ENCODE data around the gene MYLK. TPM values are rescaled to one million over a fixed set of nuclear protein-coding genes. Genes with fewer than 3 reads are reported as not detected.

Gene MYLK
- total RNA-seq, 4 donors from 2014 or later: 24.6 to 47.0 (median 39.2) TPM

DNA sequence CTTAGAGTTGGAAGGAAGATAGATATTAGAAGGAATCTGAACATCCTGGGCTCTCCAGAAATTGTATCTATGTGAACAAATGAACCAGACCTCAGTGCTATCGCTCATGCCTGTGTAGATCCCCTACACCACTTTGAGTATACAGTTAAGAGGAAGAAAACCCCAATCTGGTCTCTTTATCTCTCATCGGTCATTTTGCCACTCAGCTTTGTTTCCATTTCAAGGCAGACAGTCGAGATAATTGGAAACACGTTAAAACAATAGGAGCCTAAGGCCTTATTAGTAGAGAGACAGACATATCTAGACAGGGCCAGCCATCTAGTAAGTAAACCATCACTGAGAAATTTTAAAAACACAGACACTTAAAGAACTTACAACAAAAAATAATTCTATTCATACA, 101.6 kb downstream of the MYLK start:
- WGBS: 44% methylated on average over 4 of the region's 4 CpGs
- H3K4me1 ChIP-seq: peaks cover 4% of the 10 kb centered on the region
- TF ChIP-seq POLR2AphosphoS5 (IDR thresholded peaks at IDR 0.05): no peak
- TF ChIP-seq, protein P1, sequence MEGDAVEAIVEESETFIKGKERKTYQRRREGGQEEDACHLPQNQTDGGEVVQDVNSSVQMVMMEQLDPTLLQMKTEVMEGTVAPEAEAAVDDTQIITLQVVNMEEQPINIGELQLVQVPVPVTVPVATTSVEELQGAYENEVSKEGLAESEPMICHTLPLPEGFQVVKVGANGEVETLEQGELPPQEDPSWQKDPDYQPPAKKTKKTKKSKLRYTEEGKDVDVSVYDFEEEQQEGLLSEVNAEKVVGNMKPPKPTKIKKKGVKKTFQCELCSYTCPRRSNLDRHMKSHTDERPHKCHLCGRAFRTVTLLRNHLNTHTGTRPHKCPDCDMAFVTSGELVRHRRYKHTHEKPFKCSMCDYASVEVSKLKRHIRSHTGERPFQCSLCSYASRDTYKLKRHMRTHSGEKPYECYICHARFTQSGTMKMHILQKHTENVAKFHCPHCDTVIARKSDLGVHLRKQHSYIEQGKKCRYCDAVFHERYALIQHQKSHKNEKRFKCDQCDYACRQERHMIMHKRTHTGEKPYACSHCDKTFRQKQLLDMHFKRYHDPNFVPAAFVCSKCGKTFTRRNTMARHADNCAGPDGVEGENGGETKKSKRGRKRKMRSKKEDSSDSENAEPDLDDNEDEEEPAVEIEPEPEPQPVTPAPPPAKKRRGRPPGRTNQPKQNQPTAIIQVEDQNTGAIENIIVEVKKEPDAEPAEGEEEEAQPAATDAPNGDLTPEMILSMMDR (IDR thresholded peaks at IDR 0.05): no peak
- no peak for TF ChIP-seq EP300 (IDR thresholded peaks at IDR 0.05)
- no peak for TF ChIP-seq POLR2A (IDR thresholded peaks at IDR 0.05)
- no peaks in the 10 kb centered on the region for H3K9me3 ChIP-seq
- no peaks in the 10 kb centered on the region for H3K36me3 ChIP-seq
- H3K27ac ChIP-seq: no peak overlapping the region
- no peak for DNase-seq (ENCODE audit: low spot score in 2 of 2)
- no peak overlapping the region for H3K4me3 ChIP-seq
- H3K27me3 ChIP-seq: no peaks in the 10 kb centered on the region

DNA sequence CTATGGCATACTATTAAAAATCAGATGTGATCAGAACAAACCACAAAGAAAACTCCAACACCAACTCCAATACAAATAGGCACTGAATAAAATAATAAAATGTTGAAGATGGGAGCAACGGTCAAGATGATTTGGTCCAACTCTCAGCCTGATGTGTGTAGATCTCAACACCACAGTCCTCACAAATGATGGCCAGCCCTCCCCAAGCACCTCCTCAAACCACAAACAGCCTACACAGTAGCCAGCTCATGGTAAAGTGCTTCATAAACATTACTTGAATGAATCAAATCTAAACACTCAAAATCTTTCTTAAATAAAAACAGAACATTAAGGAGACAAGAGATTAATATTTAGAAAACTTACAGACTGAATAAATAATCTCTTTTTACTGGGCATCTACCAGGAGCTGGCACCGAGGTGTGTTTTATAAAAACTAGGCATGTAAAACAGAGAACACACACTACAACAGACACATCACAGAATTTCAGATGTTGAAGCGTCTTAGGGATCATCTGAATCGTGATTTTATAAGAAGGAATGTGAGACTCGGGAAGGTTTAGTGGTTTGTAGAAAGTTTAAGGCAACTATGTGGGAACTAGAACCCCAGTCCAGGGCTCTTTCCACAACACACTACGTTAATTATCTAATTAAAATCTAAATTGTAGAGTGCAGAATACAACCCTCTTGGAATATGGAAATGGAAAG, 102.4 kb downstream of the MYLK start:
- Histone ChIP-seq H3K4me3 (no peak overlapping the region), H3K9me3 (no peaks in the 10 kb centered on the region), H3K4me1 (peaks cover 4% of the 10 kb centered on the region), H3K36me3 (no peaks in the 10 kb centered on the region), H3K27ac (no peak overlapping the region), H3K27me3 (no peaks in the 10 kb centered on the region)
- TF ChIP-seq, protein P1 (IDR thresholded peaks at IDR 0.05): no peak
- no peak for TF ChIP-seq POLR2A (IDR thresholded peaks at IDR 0.05)
- no peak for TF ChIP-seq POLR2AphosphoS5 (IDR thresholded peaks at IDR 0.05)
- TF ChIP-seq EP300 (IDR thresholded peaks at IDR 0.05): no peak
- 78% methylated on average over 6 of the region's 6 CpGs for WGBS
- DNase-seq (ENCODE audit: low spot score in 2 of 2): no peak

DNA sequence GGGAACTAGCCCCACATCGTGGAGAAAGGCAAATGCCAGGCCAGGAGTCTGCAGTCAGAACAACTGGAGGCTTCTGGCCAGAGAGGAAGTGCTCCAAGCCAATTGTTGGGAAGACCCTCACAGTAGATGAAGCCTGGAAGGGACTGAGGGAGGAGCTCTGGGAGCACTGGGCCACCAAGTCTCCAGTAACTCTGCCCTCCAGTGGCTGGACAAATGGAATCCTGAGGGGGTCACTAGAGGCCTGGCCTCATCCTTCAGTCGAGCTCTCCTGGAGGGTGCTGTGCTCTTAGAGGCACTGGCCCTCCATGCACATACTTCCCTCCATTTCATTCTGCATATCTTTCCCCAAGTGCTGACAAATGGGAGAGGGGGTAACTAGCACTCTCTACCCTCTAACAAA, 103.0 kb downstream of the MYLK start:
- no peaks in the 10 kb centered on the region for H3K36me3 ChIP-seq
- H3K4me3 ChIP-seq: no peak overlapping the region
- no peak for TF ChIP-seq POLR2A (IDR thresholded peaks at IDR 0.05)
- TF ChIP-seq POLR2AphosphoS5 (IDR thresholded peaks at IDR 0.05): no peak
- TF ChIP-seq, protein P1 (IDR thresholded peaks at IDR 0.05): no peak
- TF ChIP-seq EP300 (IDR thresholded peaks at IDR 0.05): no peak

DNA sequence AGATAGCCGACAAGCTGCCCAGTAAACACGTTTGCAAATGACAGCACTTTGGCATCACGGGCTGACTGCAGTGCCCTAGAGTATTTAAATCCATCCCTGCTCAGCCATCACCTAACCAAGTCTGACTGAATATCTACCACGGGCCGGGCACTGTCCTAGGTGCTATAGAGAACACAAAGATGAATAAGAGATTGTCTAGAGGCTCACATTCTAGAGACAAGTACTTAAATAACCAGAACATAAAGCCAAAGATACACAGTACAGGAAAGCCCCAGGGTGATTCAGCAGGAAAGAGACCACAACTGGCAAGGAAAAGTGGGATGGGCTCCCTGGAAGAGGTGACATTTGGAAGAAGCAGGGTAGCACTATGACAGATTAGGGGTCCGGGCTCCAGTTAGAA, 103.5 kb downstream of the MYLK start:
- Histone ChIP-seq H3K4me1 (peaks cover 4% of the 10 kb centered on the region), H3K9me3 (no peaks in the 10 kb centered on the region), H3K36me3 (no peaks in the 10 kb centered on the region), H3K27ac (no peak overlapping the region), H3K27me3 (no peaks in the 10 kb centered on the region), H3K4me3 (no peak overlapping the region)
- no peak for DNase-seq (ENCODE audit: low spot score in 2 of 2)
- TF ChIP-seq POLR2AphosphoS5 (IDR thresholded peaks at IDR 0.05) (no peak), EP300 (IDR thresholded peaks at IDR 0.05) (no peak), POLR2A (IDR thresholded peaks at IDR 0.05) (no peak)
- TF ChIP-seq, protein P1 (IDR thresholded peaks at IDR 0.05): no peak
- 85% methylated on average over 6 of the region's 6 CpGs for WGBS

More for the DNA sequence above, 103.0 kb downstream of the MYLK start:
- peaks cover 4% of the 10 kb centered on the region for H3K4me1 ChIP-seq
- no peak for DNase-seq (ENCODE audit: low spot score in 2 of 2)
- H3K27me3 ChIP-seq: no peaks in the 10 kb centered on the region
- H3K27ac ChIP-seq: no peak overlapping the region
- 82% methylated on average over 2 of the region's 2 CpGs for WGBS
- no peaks in the 10 kb centered on the region for H3K9me3 ChIP-seq

DNA sequence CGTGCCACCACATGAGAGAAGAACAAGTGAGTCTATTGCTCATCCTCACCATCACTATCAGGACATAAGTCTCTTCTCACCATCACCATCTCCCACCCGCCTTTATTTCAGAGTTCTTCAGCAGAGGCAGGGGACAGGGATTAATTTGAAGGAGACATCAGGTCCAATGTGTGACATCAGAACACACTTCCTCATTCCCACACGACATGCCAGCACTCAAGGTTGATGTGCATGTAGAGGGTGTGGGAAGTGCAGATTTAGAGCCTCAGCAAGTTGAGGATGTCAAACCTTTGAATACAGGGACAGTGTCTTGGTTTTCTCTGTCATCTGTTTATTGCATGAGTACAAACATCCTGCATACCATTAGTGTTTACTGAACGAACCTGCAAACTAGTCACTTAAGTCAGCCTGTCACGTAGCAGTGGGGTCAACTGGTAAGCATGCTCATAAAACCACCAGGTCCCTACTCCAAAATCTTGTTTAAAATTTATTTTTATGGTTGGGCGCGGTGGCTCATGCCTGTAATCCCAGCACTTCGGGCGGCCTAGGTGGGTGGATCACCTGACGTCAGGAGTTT, 104.4 kb downstream of the MYLK start:
- no peaks in the 10 kb centered on the region for H3K27me3 ChIP-seq
- H3K27ac ChIP-seq: no peak overlapping the region
- H3K4me1 ChIP-seq: peaks cover 6% of the 10 kb centered on the region
- no peaks in the 10 kb centered on the region for H3K9me3 ChIP-seq
- TF ChIP-seq EP300 (IDR thresholded peaks at IDR 0.05) (no peak), POLR2AphosphoS5 (IDR thresholded peaks at IDR 0.05) (no peak), POLR2A (IDR thresholded peaks at IDR 0.05) (no peak)
- TF ChIP-seq, protein P1 (IDR thresholded peaks at IDR 0.05): no peak
- WGBS: 87% methylated on average over 10 of the region's 10 CpGs
- no peak overlapping the region for H3K4me3 ChIP-seq
- H3K36me3 ChIP-seq: no peaks in the 10 kb centered on the region
- no peak for DNase-seq (ENCODE audit: low spot score in 2 of 2)

All from suprapubic skin (tissue), 4 donors.